Loucy (cell line): ENCODE results near the gene AQP4.

Experiments used
- CTCF ChIP-seq: fragments of 200-600 bp; sonication (generic); conservative IDR thresholded peaks from 2 replicates; pipeline ENCODE4 v1.5.1; 2014; ENCODE audit warnings: mild to moderate bottlenecking, antibody characterized with exemption, low read length
- EZH2phosphoT487 ChIP-seq: fragments of 200-600 bp; IDR thresholded peaks from 2 replicates; pipeline ENCODE4 v1.6.1; 2018; ENCODE audit warnings: antibody characterized with exemption, mild to moderate bottlenecking, moderate library complexity, borderline replicate concordance

- TF ChIP-seq CTCF (peak; percentile 70), EZH2phosphoT487 (no peak)
These were observed 61.0 kb downstream of the AQP4 start for GRCh38 chr18:26804519-26804918.
